ENCODE data around the gene RIF1. TPM values are rescaled to one million over a fixed set of nuclear protein-coding genes. Genes with fewer than 3 reads are reported as not detected.

Gene RIF1
- total RNA-seq, 1 experiment from 2014 or later = 37.1 TPM

- POLR2A ChIA-PET (ENCODE audit: unreplicated experiment) = no interaction called here
- TF ChIP-seq CTCF (conservative IDR thresholded peaks at IDR 0.05; ENCODE audit: low read depth, low read length) = no peak
- TF ChIP-seq EZH2phosphoT487 (IDR thresholded peaks at IDR 0.05; ENCODE audit: borderline replicate concordance, low read length) = no peak
- TF ChIP-seq EZH2 (IDR thresholded peaks at IDR 0.05; ENCODE audit: low read length, unreplicated experiment) = no peak
- intact Hi-C loops (cut with micrococcal nuclease) = no loop called here
- no peaks in the 10 kb centered on the region for H3K79me2 ChIP-seq (ENCODE audit: low read length)
- H3K9me3 ChIP-seq (ENCODE audit: low read length) = no peaks in the 10 kb centered on the region
- H3K36me3 ChIP-seq (ENCODE audit: low read depth, low read length) = no peaks in the 10 kb centered on the region
- no peak overlapping the region for H3K4me2 ChIP-seq (ENCODE audit: low read length)
- no peak overlapping the region for H2AFZ ChIP-seq (ENCODE audit: low read length)
- no peak overlapping the region for H3K27ac ChIP-seq (ENCODE audit: low read length)
- no peaks in the 10 kb centered on the region for H3F3A ChIP-seq (ENCODE audit: low read length, unreplicated experiment)
- BruUV-seq (replicated peaks) = no TSS peak
- H3K27me3 ChIP-seq (ENCODE audit: low read length) = no peaks in the 10 kb centered on the region
- no peaks in the 10 kb centered on the region for H3K4me1 ChIP-seq (ENCODE audit: insufficient read depth, low read length)
- H3K9ac ChIP-seq (ENCODE audit: low read length) = no peak overlapping the region
- DNase-seq (no peak), ATAC-seq (no peak)
- CTCF ChIA-PET = no interaction called here
- H4K20me1 ChIP-seq (ENCODE audit: low read length) = no peaks in the 10 kb centered on the region
- H3K9me2 ChIP-seq (replicated peaks; ENCODE audit: low read length) = no peaks in the 10 kb centered on the region
- no peak overlapping the region for H3K4me3 ChIP-seq (ENCODE audit: low read length)
Measured at GRCh38 chr2:151403914-151404313, 5.8 kb upstream of the RIF1 start.

- Histone ChIP-seq H3K4me1 (ENCODE audit: insufficient read depth, low read length) (no peaks in the 10 kb centered on the region), H3F3A (ENCODE audit: low read length, unreplicated experiment) (no peaks in the 10 kb centered on the region), H3K36me3 (ENCODE audit: low read depth, low read length) (no peaks in the 10 kb centered on the region), H3K9me3 (ENCODE audit: low read length) (no peaks in the 10 kb centered on the region), H3K79me2 (ENCODE audit: low read length) (peaks cover 7% of the 10 kb centered on the region), H4K20me1 (ENCODE audit: low read length) (no peaks in the 10 kb centered on the region), H3K4me3 (ENCODE audit: low read length) (no peak overlapping the region), H3K27ac (ENCODE audit: low read length) (no peak overlapping the region), H3K4me2 (ENCODE audit: low read length) (no peak overlapping the region), H2AFZ (ENCODE audit: low read length) (no peak overlapping the region), H3K9me2 (replicated peaks; ENCODE audit: low read length) (no peaks in the 10 kb centered on the region), H3K9ac (ENCODE audit: low read length) (no peak overlapping the region), H3K27me3 (ENCODE audit: low read length) (no peaks in the 10 kb centered on the region)
- no TSS peak for BruUV-seq (replicated peaks)
- CTCF ChIA-PET = no interaction called here
- DNase-seq (no peak), ATAC-seq (no peak)
- intact Hi-C loops (cut with micrococcal nuclease) = no loop called here
- TF ChIP-seq EZH2 (IDR thresholded peaks at IDR 0.05; ENCODE audit: low read length, unreplicated experiment) = no peak
- no peak for TF ChIP-seq EZH2phosphoT487 (IDR thresholded peaks at IDR 0.05; ENCODE audit: borderline replicate concordance, low read length)
- no peak for TF ChIP-seq CTCF (conservative IDR thresholded peaks at IDR 0.05; ENCODE audit: low read depth, low read length)
- POLR2A ChIA-PET (ENCODE audit: unreplicated experiment) = no interaction called here
Measured at GRCh38 chr2:151405376-151405775, 4.3 kb upstream of the RIF1 start.

- Histone ChIP-seq H3K9me3 (ENCODE audit: low read length) (no peaks in the 10 kb centered on the region), H3K4me1 (ENCODE audit: insufficient read depth, low read length) (0 out of 2 replicates have a peak, but pooled peaks cover 7% of the 10 kb centered on the region), H3K4me3 (ENCODE audit: low read length) (no peak overlapping the region), H3K4me2 (ENCODE audit: low read length) (no peak overlapping the region), H3K9ac (ENCODE audit: low read length) (no peak overlapping the region), H3K27me3 (ENCODE audit: low read length) (no peaks in the 10 kb centered on the region), H4K20me1 (ENCODE audit: low read length) (no peaks in the 10 kb centered on the region), H3K9me2 (replicated peaks; ENCODE audit: low read length) (no peaks in the 10 kb centered on the region), H3K36me3 (ENCODE audit: low read depth, low read length) (peaks cover 7% of the 10 kb centered on the region; the same call in 1 of the 2 replicates), H3F3A (ENCODE audit: low read length, unreplicated experiment) (no peaks in the 10 kb centered on the region), H3K27ac (ENCODE audit: low read length) (no peak overlapping the region), H3K79me2 (ENCODE audit: low read length) (peaks cover 26% of the 10 kb centered on the region), H2AFZ (ENCODE audit: low read length) (no peak overlapping the region)
- no TSS peak for BruUV-seq (replicated peaks)
- DNase-seq (no peak), ATAC-seq (no peak)
- ChIA-PET POLR2A (ENCODE audit: unreplicated experiment) (no interaction called here), CTCF (no interaction called here)
- intact Hi-C loops (cut with micrococcal nuclease) = no loop called here
- TF ChIP-seq CTCF (conservative IDR thresholded peaks at IDR 0.05; ENCODE audit: low read depth, low read length) = no peak
- TF ChIP-seq EZH2 (IDR thresholded peaks at IDR 0.05; ENCODE audit: low read length, unreplicated experiment) = no peak
- no peak for TF ChIP-seq EZH2phosphoT487 (IDR thresholded peaks at IDR 0.05; ENCODE audit: borderline replicate concordance, low read length)
Measured at GRCh38 chr2:151407281-151407680, 2.4 kb upstream of the RIF1 start.

Measured in PC-3 (cell line).